ENCODE measurements around the gene NKPD1.

- TF ChIP-seq POLR2AphosphoS5 (IDR thresholded peaks at IDR 0.05) (no peak), CTCF (IDR thresholded peaks at IDR 0.05) (no peak)
Measured at GRCh38 chr19:45159971-45160324, 834 bp downstream of the NKPD1 start.

Data from breast epithelium (tissue), 3 donors.